Measurements from ENCODE around the gene METTL23. TPM values are rescaled to one million over a fixed set of nuclear protein-coding genes. Genes with fewer than 3 reads are reported as not detected.

METTL23 gene
- total and polyA plus RNA-seq, 2 donors, result 38.3 to 70.1 TPM

DNA sequence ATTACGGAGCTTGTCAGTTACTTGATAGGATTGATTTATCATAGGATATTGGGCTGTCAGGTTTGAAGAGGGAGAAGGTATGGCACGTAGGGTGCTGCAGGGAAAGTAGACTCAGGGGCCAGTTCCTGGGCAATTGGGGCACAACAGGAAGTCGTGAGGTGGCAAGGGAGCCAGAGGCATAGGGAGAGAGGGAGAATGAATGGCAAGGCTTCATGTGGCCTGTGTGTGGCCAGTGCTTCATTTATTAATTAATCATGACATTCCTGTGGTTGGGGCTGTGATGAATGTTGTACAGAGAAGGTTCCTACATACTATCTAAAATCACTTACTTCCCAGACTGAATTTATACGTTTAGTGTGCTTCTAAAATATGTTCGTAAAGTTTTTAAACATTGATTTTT lies 30.6 kb downstream of the METTL23 start:
- H3K27me3 ChIP-seq (ENCODE audit: control insufficient read depth in 2 of 2, insufficient read depth in 1 of 2, low read length in 1 of 2), result no peaks in the 10 kb centered on the region
- peaks cover 4 to 20% of the 10 kb centered on the region in 2 donors for H3K4me1 ChIP-seq (ENCODE audit: control insufficient read depth in 2 of 2, insufficient read depth in 2 of 2, low read length in 2 of 2)
- H3K4me3 ChIP-seq (ENCODE audit: low read length in 2 of 2), result no peak overlapping the region
- WGBS, result over 99% methylated on average over 5 of the region's 5 CpGs
- H3K27ac ChIP-seq (ENCODE audit: low read depth in 1 of 2, low read length in 1 of 2), result no peak overlapping the region
- peaks cover 20 to 22% of the 10 kb centered on the region in 2 donors for H3K36me3 ChIP-seq (ENCODE audit: control insufficient read depth in 2 of 2, insufficient read depth in 2 of 2, low read length in 1 of 2)
- DNase-seq (ENCODE audit: low read depth in 6 of 9, low spot score in 9 of 9), result no peak
- H3K9me3 ChIP-seq (ENCODE audit: control insufficient read depth in 2 of 2, insufficient read depth in 1 of 2, low read length in 1 of 2), result no peaks in the 10 kb centered on the region

- DNase-seq (ENCODE audit: low read depth in 6 of 9, low spot score in 9 of 9), result no peak
- H3K27ac ChIP-seq (ENCODE audit: low read depth in 1 of 2, low read length in 1 of 2), result no peak overlapping the region
- H3K4me3 ChIP-seq (ENCODE audit: low read length in 2 of 2), result no peak overlapping the region
- 98% methylated on average over 3 of the region's 3 CpGs for WGBS
- H3K4me1 ChIP-seq (ENCODE audit: control insufficient read depth in 2 of 2, insufficient read depth in 2 of 2, low read length in 2 of 2), result peaks cover 0 to 7% of the 10 kb centered on the region in 2 donors
- H3K36me3 ChIP-seq (ENCODE audit: control insufficient read depth in 2 of 2, insufficient read depth in 2 of 2, low read length in 1 of 2), result peaks cover 20 to 22% of the 10 kb centered on the region in 2 donors
- H3K9me3 ChIP-seq (ENCODE audit: control insufficient read depth in 2 of 2, insufficient read depth in 1 of 2, low read length in 1 of 2), result no peaks in the 10 kb centered on the region
- H3K27me3 ChIP-seq (ENCODE audit: control insufficient read depth in 2 of 2, insufficient read depth in 1 of 2, low read length in 1 of 2), result no peaks in the 10 kb centered on the region
These were observed 31.9 kb downstream of the METTL23 start for GRCh38 chr17:76758570-76758969.

- H3K4me3 ChIP-seq (ENCODE audit: low read length in 2 of 2), result no peak overlapping the region
- 79% methylated on average over 6 of the region's 6 CpGs for WGBS
- no peak overlapping the region for H3K27ac ChIP-seq (ENCODE audit: low read depth in 1 of 2, low read length in 1 of 2)
These were observed 46.3 kb downstream of the METTL23 start for GRCh38 chr17:76772842-76773525.

DNA sequence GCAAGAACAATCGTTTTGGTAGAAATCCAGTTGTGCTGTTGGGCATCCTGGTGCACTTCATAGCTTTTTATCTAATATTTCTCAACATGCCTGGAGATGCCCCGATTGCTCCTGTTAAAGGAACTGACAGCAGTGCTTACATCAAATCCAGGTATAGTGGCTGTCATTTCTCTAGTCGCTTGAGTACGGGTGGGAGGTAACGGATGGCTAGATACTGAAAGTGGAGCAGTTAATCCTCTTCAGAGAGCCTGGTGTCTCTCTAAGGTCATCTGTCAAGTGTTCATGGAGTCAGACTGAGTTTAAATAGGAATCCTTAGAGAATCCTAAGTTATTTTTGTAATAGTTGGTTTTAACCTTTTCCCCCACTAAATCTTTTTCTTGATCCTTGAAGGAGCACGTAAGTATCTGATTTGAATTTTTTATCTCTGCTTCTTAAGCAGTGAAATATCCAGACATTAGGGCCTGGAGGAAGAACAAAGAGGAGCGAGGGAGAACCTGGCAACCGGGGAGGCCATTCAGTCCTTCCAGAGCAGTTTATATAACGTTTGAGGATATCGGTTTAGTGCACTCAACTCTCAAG lies 48.5 kb downstream of the METTL23 start:
- H3K36me3 ChIP-seq (ENCODE audit: control insufficient read depth in 2 of 2, insufficient read depth in 2 of 2, low read length in 1 of 2), result peaks cover 33 to 62% of the 10 kb centered on the region in 2 donors
- H3K27me3 ChIP-seq (ENCODE audit: control insufficient read depth in 2 of 2, insufficient read depth in 1 of 2, low read length in 1 of 2), result no peaks in the 10 kb centered on the region
- H3K27ac ChIP-seq (ENCODE audit: low read depth in 1 of 2, low read length in 1 of 2), result no peak overlapping the region
- WGBS, result 96% methylated on average over 10 of the region's 10 CpGs
- no peaks in the 10 kb centered on the region for H3K9me3 ChIP-seq (ENCODE audit: control insufficient read depth in 2 of 2, insufficient read depth in 1 of 2, low read length in 1 of 2)
- no peak overlapping the region for H3K4me3 ChIP-seq (ENCODE audit: low read length in 2 of 2)
- no peak for DNase-seq (ENCODE audit: low read depth in 6 of 9, low spot score in 9 of 9)
- no peaks in the 10 kb centered on the region for H3K4me1 ChIP-seq (ENCODE audit: control insufficient read depth in 2 of 2, insufficient read depth in 2 of 2, low read length in 2 of 2)

More at GRCh38 chr17:76772842-76773525, 46.3 kb downstream of the METTL23 start:
- no peaks in the 10 kb centered on the region for H3K9me3 ChIP-seq (ENCODE audit: control insufficient read depth in 2 of 2, insufficient read depth in 1 of 2, low read length in 1 of 2)
- H3K27me3 ChIP-seq (ENCODE audit: control insufficient read depth in 2 of 2, insufficient read depth in 1 of 2, low read length in 1 of 2), result no peaks in the 10 kb centered on the region
- DNase-seq (ENCODE audit: low read depth in 6 of 9, low spot score in 9 of 9), result peak in 1 of 9 donors; percentile 6
- H3K36me3 ChIP-seq (ENCODE audit: control insufficient read depth in 2 of 2, insufficient read depth in 2 of 2, low read length in 1 of 2), result peaks cover 29 to 57% of the 10 kb centered on the region in 2 donors
- H3K4me1 ChIP-seq (ENCODE audit: control insufficient read depth in 2 of 2, insufficient read depth in 2 of 2, low read length in 2 of 2), result no peaks in the 10 kb centered on the region

DNA sequence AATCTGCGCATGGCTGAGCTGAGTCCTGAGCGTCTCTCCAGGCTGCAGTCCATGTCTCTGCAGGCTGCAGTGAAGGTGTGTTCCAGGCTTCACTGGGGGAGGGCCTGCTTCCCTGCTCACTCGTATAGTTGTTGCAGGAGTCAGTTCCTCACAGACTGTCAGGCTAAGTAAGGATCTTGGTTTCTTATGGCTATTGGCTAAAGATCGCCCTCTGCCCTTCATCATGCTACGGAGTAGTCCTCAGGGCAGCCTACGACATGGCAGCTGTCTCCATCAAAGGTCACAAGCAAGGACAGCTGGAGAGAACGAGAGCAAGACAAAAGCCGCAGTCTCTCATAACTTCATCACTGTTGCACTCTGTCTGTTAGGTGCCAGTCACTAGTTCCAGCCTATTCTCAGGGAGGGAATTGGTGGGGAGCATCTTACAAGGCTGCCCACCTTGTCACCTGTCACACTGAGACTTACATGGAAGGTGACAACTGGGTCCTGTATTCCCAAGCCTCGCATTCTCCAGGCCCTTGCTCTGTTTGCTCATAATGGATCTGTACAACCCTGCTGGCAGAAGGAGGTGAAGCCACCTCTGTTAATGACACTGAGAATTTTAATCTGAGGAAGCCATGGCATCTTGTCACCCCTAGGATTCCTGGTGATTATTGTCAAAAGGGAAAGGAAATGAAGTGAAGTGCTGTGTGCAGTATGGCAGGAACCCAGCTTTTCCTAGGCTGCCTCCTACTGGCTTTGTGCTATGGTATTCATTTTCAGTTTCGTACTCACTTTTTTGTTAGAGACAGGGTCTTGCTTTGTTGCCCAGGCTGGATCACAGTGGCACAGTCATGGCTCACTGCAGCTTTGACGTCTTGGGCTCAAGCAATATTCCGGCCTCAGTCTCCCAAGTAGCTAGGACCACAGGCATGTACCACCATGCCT lies 54.7 kb downstream of the METTL23 start:
- Histone ChIP-seq H3K27me3 (ENCODE audit: control insufficient read depth in 2 of 2, insufficient read depth in 1 of 2, low read length in 1 of 2) (no peaks in the 10 kb centered on the region), H3K36me3 (ENCODE audit: control insufficient read depth in 2 of 2, insufficient read depth in 2 of 2, low read length in 1 of 2) (peaks cover 30 to 39% of the 10 kb centered on the region in 2 donors), H3K4me1 (ENCODE audit: control insufficient read depth in 2 of 2, insufficient read depth in 2 of 2, low read length in 2 of 2) (no peaks in the 10 kb centered on the region), H3K27ac (ENCODE audit: low read depth in 1 of 2, low read length in 1 of 2) (no peak overlapping the region), H3K4me3 (ENCODE audit: low read length in 2 of 2) (no peak overlapping the region), H3K9me3 (ENCODE audit: control insufficient read depth in 2 of 2, insufficient read depth in 1 of 2, low read length in 1 of 2) (no peaks in the 10 kb centered on the region)
- no peak for DNase-seq (ENCODE audit: low read depth in 6 of 9, low spot score in 9 of 9)
- WGBS, result 97% methylated on average over 12 of the region's 12 CpGs

GRCh38 chr17:76783146-76783545 lies 56.5 kb downstream of the METTL23 start:
- Histone ChIP-seq H3K4me3 (ENCODE audit: low read length in 2 of 2) (no peak overlapping the region), H3K27me3 (ENCODE audit: control insufficient read depth in 2 of 2, insufficient read depth in 1 of 2, low read length in 1 of 2) (no peaks in the 10 kb centered on the region), H3K4me1 (ENCODE audit: control insufficient read depth in 2 of 2, insufficient read depth in 2 of 2, low read length in 2 of 2) (peaks cover 0 to 2% of the 10 kb centered on the region in 2 donors), H3K9me3 (ENCODE audit: control insufficient read depth in 2 of 2, insufficient read depth in 1 of 2, low read length in 1 of 2) (no peaks in the 10 kb centered on the region), H3K27ac (ENCODE audit: low read depth in 1 of 2, low read length in 1 of 2) (no peak overlapping the region), H3K36me3 (ENCODE audit: control insufficient read depth in 2 of 2, insufficient read depth in 2 of 2, low read length in 1 of 2) (peaks cover 19 to 23% of the 10 kb centered on the region in 2 donors)
- no peak for DNase-seq (ENCODE audit: low read depth in 6 of 9, low spot score in 9 of 9)
- WGBS, result 84% methylated on average over 5 of the region's 5 CpGs

Other genes with a start within 250 kb of the METTL23 start
- gene RHBDF2, start 225.4 kb upstream of the METTL23 start, total RNA-seq, result 5.9 TPM
- gene RHBDF2, start 225.4 kb upstream of the METTL23 start, polyA plus RNA-seq, result 20.6 TPM
- gene CYGB, start 189.1 kb upstream of the METTL23 start, total RNA-seq, result 1.6 TPM
- 12.1 TPM for gene CYGB, start 189.1 kb upstream of the METTL23 start, polyA plus RNA-seq
- 0.47 TPM for gene PRCD, start 186.8 kb upstream of the METTL23 start, total RNA-seq
- 16.8 TPM for gene PRCD, start 186.8 kb upstream of the METTL23 start, polyA plus RNA-seq
- 0.76 TPM for gene ST6GALNAC2, start 141.0 kb upstream of the METTL23 start, total RNA-seq
- gene ST6GALNAC2, start 141.0 kb upstream of the METTL23 start, polyA plus RNA-seq, result 4.3 TPM
- gene ST6GALNAC1, start 83.1 kb upstream of the METTL23 start, total RNA-seq, result 1.4 TPM
- gene ST6GALNAC1, start 83.1 kb upstream of the METTL23 start, polyA plus RNA-seq, result 1.6 TPM
- 24.6 TPM for gene MXRA7, start 15.9 kb upstream of the METTL23 start, total RNA-seq
- 47.1 TPM for gene MXRA7, start 15.9 kb upstream of the METTL23 start, polyA plus RNA-seq
- 14.4 TPM for gene JMJD6, start 233 bp upstream of the METTL23 start, total RNA-seq
- 31.9 TPM for gene JMJD6, start 233 bp upstream of the METTL23 start, polyA plus RNA-seq
- 245 TPM for gene SRSF2, start 10.5 kb downstream of the METTL23 start, total RNA-seq
- 225 TPM for gene SRSF2, start 10.5 kb downstream of the METTL23 start, polyA plus RNA-seq
- 16.8 TPM for gene MFSD11, start 11.3 kb downstream of the METTL23 start, total RNA-seq
- gene MFSD11, start 11.3 kb downstream of the METTL23 start, polyA plus RNA-seq, result 17.3 TPM
- 0.09 TPM for gene MGAT5B, start 141.6 kb downstream of the METTL23 start, total RNA-seq
- gene MGAT5B, start 141.6 kb downstream of the METTL23 start, polyA plus RNA-seq, result 1.0 TPM

All from thymus (tissue), 11 donors.